ENCODE measurements around the gene TSFM. TPM values are rescaled to one million over a fixed set of nuclear protein-coding genes. Genes with fewer than 3 reads are reported as not detected.

Gene TSFM
- total and polyA plus RNA-seq, 4 donors, result 30.7 to 46.8 (median 36.5) TPM

GRCh38 chr12:57810450-57810849 is 27.9 kb downstream of the TSFM start:
- Histone ChIP-seq H3K4me3 (ENCODE audit: low read depth, low read length) (no peak overlapping the region), H3K27me3 (ENCODE audit: control insufficient read depth, insufficient read depth, low read length) (no peaks in the 10 kb centered on the region), H3K27ac (ENCODE audit: low read depth, low read length) (no peak overlapping the region), H3K36me3 (ENCODE audit: control insufficient read depth, insufficient read depth, low read length) (peaks cover 53% of the 10 kb centered on the region), H3K4me1 (ENCODE audit: control insufficient read depth, insufficient read depth, low read length) (peaks cover 9% of the 10 kb centered on the region), H3K9me3 (ENCODE audit: control insufficient read depth, insufficient read depth, low read length) (no peaks in the 10 kb centered on the region)
- no peak for DNase-seq (ENCODE audit: low read depth in 4 of 6, low spot score in 6 of 6)
- WGBS (ENCODE audit: insufficient coverage), result 97% methylated on average over 5 of the region's 5 CpGs

- Histone ChIP-seq H3K4me3 (ENCODE audit: low read depth, low read length) (no peak overlapping the region), H3K9me3 (ENCODE audit: control insufficient read depth, insufficient read depth, low read length) (no peaks in the 10 kb centered on the region), H3K36me3 (ENCODE audit: control insufficient read depth, insufficient read depth, low read length) (peaks cover 53% of the 10 kb centered on the region), H3K27me3 (ENCODE audit: control insufficient read depth, insufficient read depth, low read length) (no peaks in the 10 kb centered on the region), H3K4me1 (ENCODE audit: control insufficient read depth, insufficient read depth, low read length) (peaks cover 9% of the 10 kb centered on the region), H3K27ac (ENCODE audit: low read depth, low read length) (no peak overlapping the region)
- WGBS (ENCODE audit: insufficient coverage), result 98% methylated on average over 5 of the region's 10 CpGs
- DNase-seq (ENCODE audit: low read depth in 4 of 6, low spot score in 6 of 6), result no peak
These were observed 28.6 kb downstream of the TSFM start for GRCh38 chr12:57811028-57811755.

GRCh38 chr12:57813111-57813970 is 30.8 kb downstream of the TSFM start:
- H3K4me3 ChIP-seq (ENCODE audit: low read depth, low read length), result no peak overlapping the region
- H3K27me3 ChIP-seq (ENCODE audit: control insufficient read depth, insufficient read depth, low read length), result no peaks in the 10 kb centered on the region
- peaks cover 40% of the 10 kb centered on the region for H3K36me3 ChIP-seq (ENCODE audit: control insufficient read depth, insufficient read depth, low read length)
- no peaks in the 10 kb centered on the region for H3K9me3 ChIP-seq (ENCODE audit: control insufficient read depth, insufficient read depth, low read length)
- H3K4me1 ChIP-seq (ENCODE audit: control insufficient read depth, insufficient read depth, low read length), result peaks cover 17% of the 10 kb centered on the region
- WGBS (ENCODE audit: insufficient coverage), result 95% methylated on average over 14 of the region's 14 CpGs
- DNase-seq (ENCODE audit: low read depth in 4 of 6, low spot score in 6 of 6), result no peak
- no peak overlapping the region for H3K27ac ChIP-seq (ENCODE audit: low read depth, low read length)

GRCh38 chr12:57813971-57814772 is 31.6 kb downstream of the TSFM start:
- H3K27ac ChIP-seq (ENCODE audit: low read depth, low read length), result no peak overlapping the region
- no peak for DNase-seq (ENCODE audit: low read depth in 4 of 6, low spot score in 6 of 6)

GRCh38 chr12:57815177-57816000 is 32.8 kb downstream of the TSFM start:
- H3K9me3 ChIP-seq (ENCODE audit: control insufficient read depth, insufficient read depth, low read length), result no peaks in the 10 kb centered on the region
- no peak for DNase-seq (ENCODE audit: low read depth in 4 of 6, low spot score in 6 of 6)
- no peak overlapping the region for H3K4me3 ChIP-seq (ENCODE audit: low read depth, low read length)
- 74% methylated on average over 12 of the region's 13 CpGs for WGBS (ENCODE audit: insufficient coverage)
- no peaks in the 10 kb centered on the region for H3K27me3 ChIP-seq (ENCODE audit: control insufficient read depth, insufficient read depth, low read length)
- H3K27ac ChIP-seq (ENCODE audit: low read depth, low read length), result no peak overlapping the region
- H3K4me1 ChIP-seq (ENCODE audit: control insufficient read depth, insufficient read depth, low read length), result peaks cover 17% of the 10 kb centered on the region
- H3K36me3 ChIP-seq (ENCODE audit: control insufficient read depth, insufficient read depth, low read length), result peaks cover 41% of the 10 kb centered on the region

More at GRCh38 chr12:57813971-57814772, 31.6 kb downstream of the TSFM start:
- whole genome bisulfite sequencing (ENCODE audit: insufficient coverage), result 74% methylated on average over 10 of the region's 17 CpGs
- H3K4me3 ChIP-seq (ENCODE audit: low read depth, low read length), result no peak overlapping the region
- H3K4me1 ChIP-seq (ENCODE audit: control insufficient read depth, insufficient read depth, low read length), result peaks cover 17% of the 10 kb centered on the region
- peaks cover 38% of the 10 kb centered on the region for H3K36me3 ChIP-seq (ENCODE audit: control insufficient read depth, insufficient read depth, low read length)
- no peaks in the 10 kb centered on the region for H3K9me3 ChIP-seq (ENCODE audit: control insufficient read depth, insufficient read depth, low read length)
- H3K27me3 ChIP-seq (ENCODE audit: control insufficient read depth, insufficient read depth, low read length), result no peaks in the 10 kb centered on the region

- H3K9me3 ChIP-seq (ENCODE audit: control insufficient read depth, insufficient read depth, low read length), result no peaks in the 10 kb centered on the region
- WGBS (ENCODE audit: insufficient coverage), result 58% methylated on average over 2 of the region's 3 CpGs
- H3K4me1 ChIP-seq (ENCODE audit: control insufficient read depth, insufficient read depth, low read length), result peaks cover 17% of the 10 kb centered on the region
- H3K27me3 ChIP-seq (ENCODE audit: control insufficient read depth, insufficient read depth, low read length), result no peaks in the 10 kb centered on the region
- H3K27ac ChIP-seq (ENCODE audit: low read depth, low read length), result no peak overlapping the region
- no peak for DNase-seq (ENCODE audit: low read depth in 4 of 6, low spot score in 6 of 6)
- no peak overlapping the region for H3K4me3 ChIP-seq (ENCODE audit: low read depth, low read length)
- peaks cover 40% of the 10 kb centered on the region for H3K36me3 ChIP-seq (ENCODE audit: control insufficient read depth, insufficient read depth, low read length)
These were observed 33.6 kb downstream of the TSFM start for GRCh38 chr12:57816001-57816854.

- H3K9me3 ChIP-seq (ENCODE audit: control insufficient read depth, insufficient read depth, low read length), result no peaks in the 10 kb centered on the region
- no peak overlapping the region for H3K4me3 ChIP-seq (ENCODE audit: low read depth, low read length)
- H3K36me3 ChIP-seq (ENCODE audit: control insufficient read depth, insufficient read depth, low read length), result peaks cover 42% of the 10 kb centered on the region
- H3K27me3 ChIP-seq (ENCODE audit: control insufficient read depth, insufficient read depth, low read length), result no peaks in the 10 kb centered on the region
- no peak for DNase-seq (ENCODE audit: low read depth in 4 of 6, low spot score in 6 of 6)
- H3K4me1 ChIP-seq (ENCODE audit: control insufficient read depth, insufficient read depth, low read length), result peaks cover 17% of the 10 kb centered on the region
- no CpG with 5 or more reads among the region's 5 CpGs for WGBS (ENCODE audit: insufficient coverage)
- H3K27ac ChIP-seq (ENCODE audit: low read depth, low read length), result no peak overlapping the region
These were observed 34.2 kb downstream of the TSFM start for GRCh38 chr12:57816855-57817151.

GRCh38 chr12:57817261-57817989 is 34.8 kb downstream of the TSFM start:
- Histone ChIP-seq H3K9me3 (ENCODE audit: control insufficient read depth, insufficient read depth, low read length) (no peaks in the 10 kb centered on the region), H3K36me3 (ENCODE audit: control insufficient read depth, insufficient read depth, low read length) (peaks cover 44% of the 10 kb centered on the region), H3K27me3 (ENCODE audit: control insufficient read depth, insufficient read depth, low read length) (no peaks in the 10 kb centered on the region), H3K4me3 (ENCODE audit: low read depth, low read length) (no peak overlapping the region), H3K27ac (ENCODE audit: low read depth, low read length) (peak overlapping the region; percentile 26), H3K4me1 (ENCODE audit: control insufficient read depth, insufficient read depth, low read length) (peaks cover 17% of the 10 kb centered on the region)
- 72% methylated on average over 8 of the region's 8 CpGs for WGBS (ENCODE audit: insufficient coverage)
- DNase-seq (ENCODE audit: low read depth in 4 of 6, low spot score in 6 of 6), result no peak

All from spinal cord (tissue), 10 donors.